Naive thymus-derived CD4-positive, alpha-beta T cell (primary cell): ENCODE results near the gene PGC. TPM values are rescaled to one million over a fixed set of nuclear protein-coding genes. Genes with fewer than 3 reads are reported as not detected.
A peak's percentile ranks its signal among the peaks of the same experiment; 100 is the strongest.

Experiments
- ATAC-seq: fragments of 150-1000 bp; cut with Tn5 transposase; 2 replicates; pipeline ENCODE4 v1.10.0; 2021; ENCODE audit warnings: mild to moderate bottlenecking, moderate library complexity
- CTCF ChIA-PET: fragments of 350-600 bp; sonication (Branson Sonifier 250); formaldehyde crosslinking; loops from one replicate; lab custom pipeline; 2021; ENCODE audit warnings: antibody characterized with exemption; lab: Charles Lee
- POLR2A ChIA-PET: fragments of 350-600 bp; sonication (Branson Sonifier 250); formaldehyde crosslinking; loops from one replicate; lab custom pipeline; 2021; ENCODE audit warnings: antibody characterized with exemption, inconsistent platforms; lab: Charles Lee
- DNase-seq, 9 donors: peaks; one replicate each; pipeline versions ENCODE4 v3.0.0 to v3.0.0-alpha.2; 2020 to 2022; ENCODE audit warnings: mixed read lengths in 1 of 9
- H3K27ac ChIP-seq: one replicate; pipeline ENCODE4 v1.7.0; 2013; ENCODE audit warnings: mild to moderate bottlenecking, low read depth, low read length, moderate library complexity
- H3K27me3 ChIP-seq, 2 donors: one replicate each; pipeline ENCODE4 v1.7.0; 2013; ENCODE audit warnings: low read length in 2 of 2, mild to moderate bottlenecking in 2 of 2, moderate library complexity in 2 of 2; ENCODE audit not compliant: control insufficient read depth in 2 of 2, insufficient read depth in 2 of 2
- H3K36me3 ChIP-seq, 3 experiments: 1 replicate in 2 of 3; 2 replicates in 1 of 3; pipeline ENCODE4 v1.7.0; 2013; ENCODE audit warnings: low read length in 3 of 3, mild to moderate bottlenecking in 3 of 3, moderate library complexity in 1 of 3; ENCODE audit not compliant: insufficient read depth in 3 of 3, control insufficient read depth in 2 of 3
- H3K4me1 ChIP-seq, 2 donors: one replicate each; pipeline ENCODE4 v1.7.0; 2013; ENCODE audit warnings: low read length in 2 of 2, mild to moderate bottlenecking in 2 of 2, moderate library complexity in 1 of 2; ENCODE audit not compliant: control insufficient read depth in 2 of 2, insufficient read depth in 2 of 2
- H3K4me3 ChIP-seq: 2 replicates; pipeline ENCODE4 v1.7.0; 2013; ENCODE audit warnings: mild to moderate bottlenecking, low read length
- H3K9me3 ChIP-seq, 3 experiments: 1 replicate in 2 of 3; 2 replicates in 1 of 3; pipeline ENCODE4 v1.7.0; 2013; ENCODE audit warnings: low read length in 3 of 3; ENCODE audit not compliant: control insufficient read depth in 2 of 3
- H3K27ac Mint-ChIP-seq, 9 donors: one replicate each; pipeline ENCODE4 v1.8.0; 2020 to 2022; ENCODE audit warnings: mixed read lengths in 9 of 9, mild to moderate bottlenecking in 8 of 9, moderate library complexity in 5 of 9, inconsistent platforms in 2 of 9
- H3K27me3 Mint-ChIP-seq, 5 donors: one replicate each; pipeline ENCODE4 v1.8.0; 2021 to 2022; ENCODE audit warnings: mixed read lengths in 5 of 5, mild to moderate bottlenecking in 1 of 5
- H3K36me3 Mint-ChIP-seq, 5 donors: one replicate each; pipeline ENCODE4 v1.8.0; 2020 to 2022; ENCODE audit warnings: mixed read lengths in 5 of 5, mild to moderate bottlenecking in 3 of 5, inconsistent platforms in 1 of 5
- H3K4me1 Mint-ChIP-seq, 7 donors: one replicate each; pipeline ENCODE4 v1.8.0; 2020 to 2022; ENCODE audit warnings: mixed read lengths in 7 of 7, mild to moderate bottlenecking in 3 of 7, inconsistent platforms in 1 of 7
- H3K4me3 Mint-ChIP-seq, 10 donors: one replicate each; pipeline ENCODE4 v1.8.0; 2020 to 2022; ENCODE audit warnings: mild to moderate bottlenecking in 10 of 10, mixed read lengths in 10 of 10, moderate library complexity in 6 of 10, inconsistent platforms in 2 of 10
- H3K9me3 Mint-ChIP-seq, 11 donors: one replicate each; pipeline ENCODE4 v1.8.0; 2020 to 2022; ENCODE audit warnings: mixed read lengths in 11 of 11, mild to moderate bottlenecking in 4 of 11, inconsistent platforms in 1 of 11, moderate library complexity in 1 of 11
- intact Hi-C, 2 donors: fragments of 100-400 bp; cut with micrococcal nuclease; formaldehyde crosslinking; loops; one replicate each; pipeline ENCODE4 v1.15.1; 2023
- polyA plus RNA-seq, 2 donors: library from polyadenylated mRNA; unstranded; fragments of 300-500 nt; fragmentation: Illumina TruSeq; gene quantifications; one replicate each; pipeline ENCODE4 v1.2.3, GENCODE V29; 2021
- total RNA-seq, 6 experiments: library from RNA in 5 of 6; stranded (reverse) in 5 of 6; gene quantifications; 1 replicate in 5 of 6; 2 replicates in 1 of 6; pipeline ENCODE4 v1.2.3 and lab custom pipeline; 2021 to 2026

Gene PGC
- total and polyA plus RNA-seq, 7 experiments from 2014 or later = not detected

DNA sequence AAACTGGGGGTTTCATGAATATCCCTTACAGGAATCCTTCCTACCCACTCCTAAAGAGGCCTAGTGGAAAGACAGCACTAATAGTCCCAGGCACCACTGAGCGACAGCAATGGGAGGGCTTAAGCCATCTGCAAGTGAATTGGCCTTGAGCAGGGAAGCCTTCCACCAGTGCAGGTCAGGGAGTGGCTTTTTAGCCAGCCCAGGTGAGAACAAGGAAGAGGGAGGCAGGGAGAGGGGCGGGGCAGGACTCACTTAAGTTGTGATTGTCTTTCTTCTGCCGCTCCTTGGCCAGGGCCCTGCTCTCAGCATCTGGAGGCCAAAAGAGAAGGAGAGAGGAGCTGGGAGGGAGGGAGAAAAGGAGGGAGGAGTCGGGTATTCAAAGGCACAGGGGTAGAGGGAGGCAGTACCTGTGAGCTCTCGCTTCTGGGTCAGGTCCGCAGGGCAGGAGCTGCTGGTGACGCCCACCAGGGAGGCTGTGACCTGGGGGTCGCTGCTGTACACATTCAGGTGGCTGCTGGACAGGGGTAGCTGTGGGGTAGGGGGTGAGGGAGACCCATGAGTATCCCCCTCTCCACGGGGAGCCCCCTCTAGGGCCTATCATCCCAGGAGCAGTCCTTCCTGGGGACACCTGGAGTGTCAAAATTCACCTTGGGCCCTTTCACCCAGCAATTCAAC lies 59.6 kb downstream of the PGC start:
- CTCF ChIA-PET = no interaction called here
- Mint-ChIP-seq H3K4me3 (no peak overlapping the region), H3K27me3 (no peaks in the 10 kb centered on the region), H3K27ac (peak overlapping the region in 1 of 9 donors; percentile 73), H3K9me3 (no peaks in the 10 kb centered on the region), H3K36me3 (peaks cover 0 to 17% (median 2%) of the 10 kb centered on the region in 5 donors), H3K4me1 (peaks cover 0 to 15% (median 7%) of the 10 kb centered on the region in 7 donors)
- POLR2A ChIA-PET = no interaction called here
- ATAC-seq = no peak
- no peak for DNase-seq
- Histone ChIP-seq H3K27me3 (no peaks in the 10 kb centered on the region), H3K4me3 (no peak overlapping the region), H3K9me3 (no peaks in the 10 kb centered on the region), H3K27ac (no peak overlapping the region), H3K36me3 (peaks cover 0 to 8% (median 0%) of the 10 kb centered on the region in 3 experiments), H3K4me1 (peaks cover 0 to 4% of the 10 kb centered on the region in 2 donors)
- intact Hi-C loops = no loop called here

Other genes starting within 250 kb of the PGC start
- gene FOXP4, start 201.0 kb downstream of the PGC start, total RNA-seq = 1 to 10 TPM; 3.1 to 7.6 (median 4.9) TPM
- under 1 TPM; 0.07 to 0.21 TPM for gene FOXP4, start 201.0 kb downstream of the PGC start, polyA plus RNA-seq
- not detected for gene MDFI, start 108.9 kb downstream of the PGC start, total RNA-seq
- gene MDFI, start 108.9 kb downstream of the PGC start, polyA plus RNA-seq = not detected
- 10 to 100 TPM in 3 of 5 experiments, 1 to 10 TPM in 2; 7.4 to 39.9 (median 11.8) TPM for gene TFEB, start 11.8 kb downstream of the PGC start, total RNA-seq
- gene TFEB, start 11.8 kb downstream of the PGC start, polyA plus RNA-seq = 1 to 10 TPM; 2.4 to 6.0 TPM
- gene FRS3, start 32.5 kb upstream of the PGC start, total RNA-seq = 10 to 100 TPM in 1 of 5 experiments, 1 to 10 TPM in 4; 5.1 to 10.6 (median 5.5) TPM
- 1 to 10 TPM; 1.9 to 2.4 TPM for gene FRS3, start 32.5 kb upstream of the PGC start, polyA plus RNA-seq
- under 1 TPM in 1 of 5 experiments, not detected in 4; 0.61 TPM for gene PRICKLE4, start 33.4 kb upstream of the PGC start, total RNA-seq
- not detected for gene PRICKLE4, start 33.4 kb upstream of the PGC start, polyA plus RNA-seq
- 100 to 1,000 TPM; 114 to 193 (median 128) TPM for gene TOMM6, start 40.3 kb upstream of the PGC start, total RNA-seq
- gene TOMM6, start 40.3 kb upstream of the PGC start, polyA plus RNA-seq = 100 to 1,000 TPM; 391 to 449 TPM
- gene USP49, start 148.0 kb upstream of the PGC start, total RNA-seq = 1 to 10 TPM; 1.8 to 6.0 (median 3.1) TPM
- under 1 TPM; 0.44 to 0.61 TPM for gene USP49, start 148.0 kb upstream of the PGC start, polyA plus RNA-seq
- 10 to 100 TPM in 1 of 5 experiments, 1 to 10 TPM in 4; 4.5 to 21.7 (median 9.4) TPM for gene MED20, start 173.7 kb upstream of the PGC start, total RNA-seq
- 1 to 10 TPM; 4.2 to 4.7 TPM for gene MED20, start 173.7 kb upstream of the PGC start, polyA plus RNA-seq
- 10 to 100 TPM in 1 of 5 experiments, 1 to 10 TPM in 4; 3.9 to 35.7 (median 8.1) TPM for gene BYSL, start 174.1 kb upstream of the PGC start, total RNA-seq
- 1 to 10 TPM; 4.4 to 6.6 TPM for gene BYSL, start 174.1 kb upstream of the PGC start, polyA plus RNA-seq
- gene CCND3, start 194.4 kb upstream of the PGC start, total RNA-seq = 100 to 1,000 TPM; 285 to 433 (median 313) TPM
- gene CCND3, start 194.4 kb upstream of the PGC start, polyA plus RNA-seq = 100 to 1,000 TPM; 474 to 764 TPM